Measurements from ENCODE around the gene UNC45B. TPM values are rescaled to one million over a fixed set of nuclear protein-coding genes. Genes with fewer than 3 reads are reported as not detected.

The UNC45B gene
- total and polyA plus RNA-seq, 2 donors (not counting 1 experiment from before 2014, with no cell fraction given), result not detected

DNA sequence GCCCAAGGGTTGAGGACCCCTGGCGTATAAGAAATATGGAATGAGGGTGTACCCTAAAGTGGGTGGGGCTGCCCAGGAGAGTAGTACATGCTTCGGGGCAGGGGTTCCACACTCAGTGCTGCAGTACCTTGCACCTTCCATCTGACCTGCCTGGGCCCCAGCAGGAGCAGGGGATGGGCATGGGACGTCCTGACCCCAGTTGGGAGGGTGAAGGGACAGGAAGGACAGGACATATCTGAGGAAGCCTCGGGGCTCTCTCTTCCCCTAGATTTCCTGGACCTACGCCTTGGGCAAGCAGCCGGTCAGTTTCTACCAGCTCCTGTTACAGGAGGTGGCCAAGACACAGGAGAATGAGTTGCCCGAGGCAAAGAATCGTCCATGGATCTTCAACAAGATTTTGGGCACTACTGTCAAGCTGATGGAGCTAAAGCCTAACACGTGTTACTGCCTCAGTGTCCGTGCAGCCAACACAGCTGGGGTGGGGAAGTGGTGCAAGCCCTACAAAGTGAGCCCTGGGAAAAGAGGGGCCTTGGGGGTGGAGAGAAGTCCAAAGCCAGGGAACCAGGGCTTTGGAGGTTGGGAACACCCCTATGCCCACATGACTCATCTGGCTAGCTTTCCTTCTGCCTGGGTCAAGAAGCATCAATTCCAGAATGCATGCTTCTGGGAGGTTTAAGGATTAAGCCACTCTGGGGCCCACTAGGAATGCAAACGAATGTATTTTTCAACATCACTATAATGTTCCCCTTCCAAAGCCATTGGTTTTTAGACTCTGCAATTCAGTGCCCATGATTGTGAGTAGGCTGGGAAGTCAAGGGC, 18.3 kb upstream of the UNC45B start:
- peaks cover 0 to 34% of the 10 kb centered on the region in 2 experiments for H3K36me3 ChIP-seq (replicated peaks in 1 of 2; ENCODE audit: control extremely low read depth in 1 of 2, control insufficient read depth in 1 of 2, extremely low read depth in 1 of 2, insufficient read depth in 2 of 2, low read length in 1 of 2)
- no peaks in the 10 kb centered on the region for H3K4me1 ChIP-seq (ENCODE audit: control insufficient read depth in 2 of 2, insufficient read depth in 2 of 2, low read length in 2 of 2)
- no peak overlapping the region for H3K4me2 ChIP-seq (replicated peaks; ENCODE audit: low read depth, low read length, poor library complexity, severe bottlenecking)
- H3K4me3 Mint-ChIP-seq, result no peak overlapping the region
- no peaks in the 10 kb centered on the region for H3K9me3 Mint-ChIP-seq (ENCODE audit: insufficient read depth)
- H3K27me3 ChIP-seq (replicated peaks in 1 of 4; ENCODE audit: control extremely low read depth in 1 of 4, control insufficient read depth in 3 of 4, insufficient read depth in 4 of 4, low read length in 3 of 4), result no peaks in the 10 kb centered on the region
- H3K4me1 Mint-ChIP-seq, result no peaks in the 10 kb centered on the region
- 93% methylated on average over 9 of the region's 11 CpGs for WGBS (ENCODE audit: insufficient coverage)
- no peaks in the 10 kb centered on the region for H3K9me3 ChIP-seq (ENCODE audit: control extremely low read depth in 1 of 3, control insufficient read depth in 2 of 3, insufficient read depth in 1 of 3, low read length in 2 of 3)
- ChIA-PET CTCF (no interaction called here), POLR2A (no interaction called here)
- no peak overlapping the region for H2AFZ ChIP-seq (ENCODE audit: insufficient read depth, low read depth, low read length, poor library complexity, severe bottlenecking)
- no peak overlapping the region for H3K4me3 ChIP-seq (ENCODE audit: control extremely low read depth in 1 of 5, extremely low read depth in 1 of 5, insufficient read depth in 1 of 5, low read depth in 2 of 5, low read length in 4 of 5)
- H3K9ac ChIP-seq (ENCODE audit: low read length), result no peak overlapping the region
- intact Hi-C loops (cut with micrococcal nuclease), result no loop called here
- no peak for ATAC-seq (ENCODE audit: low read depth)
- no peak overlapping the region for H3K27ac Mint-ChIP-seq
- no peaks in the 10 kb centered on the region for H3K27me3 Mint-ChIP-seq
- DNase-seq, result no peak
- TF ChIP-seq, protein P1, sequence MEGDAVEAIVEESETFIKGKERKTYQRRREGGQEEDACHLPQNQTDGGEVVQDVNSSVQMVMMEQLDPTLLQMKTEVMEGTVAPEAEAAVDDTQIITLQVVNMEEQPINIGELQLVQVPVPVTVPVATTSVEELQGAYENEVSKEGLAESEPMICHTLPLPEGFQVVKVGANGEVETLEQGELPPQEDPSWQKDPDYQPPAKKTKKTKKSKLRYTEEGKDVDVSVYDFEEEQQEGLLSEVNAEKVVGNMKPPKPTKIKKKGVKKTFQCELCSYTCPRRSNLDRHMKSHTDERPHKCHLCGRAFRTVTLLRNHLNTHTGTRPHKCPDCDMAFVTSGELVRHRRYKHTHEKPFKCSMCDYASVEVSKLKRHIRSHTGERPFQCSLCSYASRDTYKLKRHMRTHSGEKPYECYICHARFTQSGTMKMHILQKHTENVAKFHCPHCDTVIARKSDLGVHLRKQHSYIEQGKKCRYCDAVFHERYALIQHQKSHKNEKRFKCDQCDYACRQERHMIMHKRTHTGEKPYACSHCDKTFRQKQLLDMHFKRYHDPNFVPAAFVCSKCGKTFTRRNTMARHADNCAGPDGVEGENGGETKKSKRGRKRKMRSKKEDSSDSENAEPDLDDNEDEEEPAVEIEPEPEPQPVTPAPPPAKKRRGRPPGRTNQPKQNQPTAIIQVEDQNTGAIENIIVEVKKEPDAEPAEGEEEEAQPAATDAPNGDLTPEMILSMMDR (IDR thresholded peaks at IDR 0.05), result no peak
- no peak for TF ChIP-seq EZH2 (IDR thresholded peaks at IDR 0.05; ENCODE audit: borderline replicate concordance, insufficient read depth, low read depth, low read length, poor library complexity, severe bottlenecking)
- H3K27ac ChIP-seq (ENCODE audit: low read length in 2 of 2), result no peak overlapping the region
- no peaks in the 10 kb centered on the region for H4K20me1 ChIP-seq (ENCODE audit: control insufficient read depth, insufficient read depth, low read length, poor library complexity, severe bottlenecking)
- H3K79me2 ChIP-seq (ENCODE audit: control insufficient read depth, insufficient read depth, low read length), result no peaks in the 10 kb centered on the region

- H3K36me3 ChIP-seq (replicated peaks in 1 of 2; ENCODE audit: control extremely low read depth in 1 of 2, control insufficient read depth in 1 of 2, extremely low read depth in 1 of 2, insufficient read depth in 2 of 2, low read length in 1 of 2), result peaks cover 0 to 37% of the 10 kb centered on the region in 2 experiments
- 70% methylated on average over 2 of the region's 5 CpGs for WGBS (ENCODE audit: insufficient coverage)
- no peak overlapping the region for H3K4me2 ChIP-seq (replicated peaks; ENCODE audit: low read depth, low read length, poor library complexity, severe bottlenecking)
- Mint-ChIP-seq H3K4me3 (no peak overlapping the region), H3K27ac (no peak overlapping the region), H3K9me3 (ENCODE audit: insufficient read depth) (no peaks in the 10 kb centered on the region), H3K4me1 (no peaks in the 10 kb centered on the region), H3K27me3 (no peaks in the 10 kb centered on the region)
- intact Hi-C loops (cut with micrococcal nuclease), result no loop called here
- H3K4me1 ChIP-seq (ENCODE audit: control insufficient read depth in 2 of 2, insufficient read depth in 2 of 2, low read length in 2 of 2), result no peaks in the 10 kb centered on the region
- H3K79me2 ChIP-seq (ENCODE audit: control insufficient read depth, insufficient read depth, low read length), result no peaks in the 10 kb centered on the region
- POLR2A ChIA-PET, result no interaction called here
- no peak overlapping the region for H3K9ac ChIP-seq (ENCODE audit: low read length)
- H3K9me3 ChIP-seq (ENCODE audit: control extremely low read depth in 1 of 3, control insufficient read depth in 2 of 3, insufficient read depth in 1 of 3, low read length in 2 of 3), result no peaks in the 10 kb centered on the region
- H4K20me1 ChIP-seq (ENCODE audit: control insufficient read depth, insufficient read depth, low read length, poor library complexity, severe bottlenecking), result no peaks in the 10 kb centered on the region
- no peaks in the 10 kb centered on the region for H3K27me3 ChIP-seq (replicated peaks in 1 of 4; ENCODE audit: control extremely low read depth in 1 of 4, control insufficient read depth in 3 of 4, insufficient read depth in 4 of 4, low read length in 3 of 4)
- no peak for ATAC-seq (ENCODE audit: low read depth)
- H2AFZ ChIP-seq (ENCODE audit: insufficient read depth, low read depth, low read length, poor library complexity, severe bottlenecking), result no peak overlapping the region
- H3K4me3 ChIP-seq (ENCODE audit: control extremely low read depth in 1 of 5, extremely low read depth in 1 of 5, insufficient read depth in 1 of 5, low read depth in 2 of 5, low read length in 4 of 5), result no peak overlapping the region
- no peak for DNase-seq
- CTCF ChIA-PET, result no interaction called here
- TF ChIP-seq, protein P1 (IDR thresholded peaks at IDR 0.05), result no peak
- TF ChIP-seq EZH2 (IDR thresholded peaks at IDR 0.05; ENCODE audit: borderline replicate concordance, insufficient read depth, low read depth, low read length, poor library complexity, severe bottlenecking), result no peak
- H3K27ac ChIP-seq (ENCODE audit: low read length in 2 of 2), result no peak overlapping the region
Observed at GRCh38 chr17:35129973-35130351, 17.7 kb upstream of the UNC45B start.

All from B cell (primary cell).